HG03354 (cell line): ENCODE measurements around the gene ZSCAN25.
"Not testable (repeated sequence)": the region's sequence is repeated elsewhere in the genome, so short reads cannot be mapped to it uniquely, and the experiment has no call there.

Experiments used
- ATAC-seq: cut with Tn5 transposase; IDR thresholded peaks from one replicate; pipeline ENCODE4 v1.9.1; 2021; ENCODE audit warnings: mild to moderate bottlenecking; ENCODE audit not compliant: unreplicated experiment, poor library complexity, severe bottlenecking

ZSCAN25 gene

GRCh38 chr7:99615989-99616358, 772 bp upstream of the ZSCAN25 start:
- no peak for ATAC-seq

GRCh38 chr7:99617192-99617781, 541 bp downstream of the ZSCAN25 start:
- peak; percentile 42 for ATAC-seq

- ATAC-seq, result no peak
These were observed 2.0 kb downstream of the ZSCAN25 start for GRCh38 chr7:99618726-99619125.

DNA sequence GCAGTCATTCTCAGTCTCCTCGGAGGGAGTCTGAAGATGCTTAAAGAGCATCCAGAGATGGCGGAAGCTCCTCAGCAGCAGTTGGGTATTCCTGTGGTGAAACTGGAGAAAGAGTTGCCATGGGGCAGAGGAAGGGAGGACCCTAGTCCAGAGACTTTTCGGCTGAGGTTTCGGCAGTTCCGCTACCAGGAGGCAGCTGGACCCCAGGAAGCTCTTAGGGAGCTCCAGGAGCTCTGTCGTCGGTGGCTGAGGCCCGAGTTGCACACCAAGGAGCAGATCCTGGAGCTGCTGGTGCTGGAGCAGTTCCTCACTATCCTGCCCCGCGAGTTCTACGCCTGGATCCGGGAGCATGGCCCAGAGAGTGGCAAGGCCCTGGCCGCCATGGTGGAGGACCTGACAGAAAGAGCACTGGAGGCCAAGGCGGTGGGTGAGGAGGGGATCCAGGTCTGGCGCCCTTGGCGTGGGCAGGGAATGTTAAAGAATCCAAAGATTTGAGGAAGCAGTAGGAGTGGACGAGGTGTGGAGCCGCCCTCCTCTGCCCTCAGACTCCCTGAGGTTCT, 2.9 kb downstream of the ZSCAN25 start:
- ATAC-seq, result no peak

DNA sequence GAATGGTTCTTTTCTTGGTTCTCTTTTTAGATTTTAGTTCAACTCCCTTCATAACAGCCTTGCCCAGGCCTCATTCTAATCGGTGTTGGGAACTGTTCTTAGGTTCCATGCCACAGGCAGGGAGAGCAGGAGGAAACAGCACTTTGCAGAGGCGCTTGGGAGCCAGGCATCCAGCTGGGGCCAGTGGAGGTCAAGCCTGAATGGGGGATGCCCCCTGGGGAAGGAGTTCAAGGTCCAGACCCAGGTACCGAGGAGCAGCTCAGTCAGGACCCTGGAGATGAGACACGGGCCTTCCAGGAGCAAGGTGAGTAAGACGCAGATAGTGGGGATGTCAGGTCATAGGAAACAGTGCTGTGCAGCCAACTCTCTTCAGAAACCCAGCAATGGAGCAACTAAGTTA, 4.5 kb downstream of the ZSCAN25 start:
- ATAC-seq, result no peak

GRCh38 chr7:99622596-99622995, 5.8 kb downstream of the ZSCAN25 start:
- no peak for ATAC-seq

DNA sequence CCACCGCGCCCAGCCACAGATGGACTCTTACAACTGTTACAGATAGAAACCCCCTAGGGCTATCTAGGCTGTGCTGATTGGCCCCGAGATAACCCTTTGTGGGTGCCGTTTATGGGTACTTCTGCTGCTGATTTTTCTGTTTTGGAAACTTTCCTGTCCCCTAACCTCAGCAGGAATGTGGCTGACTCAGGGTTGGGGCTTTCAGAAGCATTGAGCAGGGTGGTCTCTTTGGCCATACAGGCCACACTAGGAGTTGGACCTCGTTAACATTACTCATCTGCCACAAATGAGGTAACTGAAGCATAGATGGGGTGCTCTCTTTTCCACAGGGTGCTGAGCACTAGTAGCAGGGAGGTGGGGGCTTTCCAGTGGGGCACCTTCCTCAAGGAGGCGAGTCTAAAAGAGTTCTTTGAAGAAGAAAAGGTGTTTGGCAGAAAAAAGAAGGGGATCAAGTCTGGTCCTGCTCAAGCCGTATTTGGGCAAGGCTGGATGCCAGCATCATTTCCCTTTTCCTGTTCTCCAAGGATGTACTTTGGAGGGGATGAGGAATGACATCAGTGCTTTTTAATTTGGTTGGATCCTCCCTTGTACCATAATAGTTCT, 6.4 kb downstream of the ZSCAN25 start:
- ATAC-seq, result no peak

GRCh38 chr7:99623702-99624447, 7.1 kb downstream of the ZSCAN25 start:
- ATAC-seq, result no peak

DNA sequence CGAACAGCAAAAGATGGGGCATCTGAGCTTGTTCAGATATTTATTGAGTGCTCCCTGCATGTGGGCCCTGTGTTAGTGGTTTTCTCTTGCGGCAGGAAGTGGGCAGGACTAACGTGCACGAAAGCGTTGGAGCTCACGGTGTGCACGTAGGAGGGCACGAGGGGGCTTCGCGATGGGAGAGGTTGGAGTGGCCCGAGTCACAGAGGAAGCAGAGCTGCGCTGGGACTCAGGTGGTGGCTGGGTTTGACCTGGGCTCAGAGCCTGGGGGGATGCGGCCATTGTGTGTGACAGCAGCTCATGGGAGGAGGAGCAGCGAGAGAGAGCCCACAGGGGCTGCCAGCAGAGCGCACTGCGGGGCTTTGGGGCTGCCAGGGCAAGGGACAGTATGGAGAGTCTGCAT, 7.7 kb downstream of the ZSCAN25 start:
- ATAC-seq, result no peak

- ATAC-seq, result no peak
These were observed 8.6 kb downstream of the ZSCAN25 start for GRCh38 chr7:99625321-99625720.

DNA sequence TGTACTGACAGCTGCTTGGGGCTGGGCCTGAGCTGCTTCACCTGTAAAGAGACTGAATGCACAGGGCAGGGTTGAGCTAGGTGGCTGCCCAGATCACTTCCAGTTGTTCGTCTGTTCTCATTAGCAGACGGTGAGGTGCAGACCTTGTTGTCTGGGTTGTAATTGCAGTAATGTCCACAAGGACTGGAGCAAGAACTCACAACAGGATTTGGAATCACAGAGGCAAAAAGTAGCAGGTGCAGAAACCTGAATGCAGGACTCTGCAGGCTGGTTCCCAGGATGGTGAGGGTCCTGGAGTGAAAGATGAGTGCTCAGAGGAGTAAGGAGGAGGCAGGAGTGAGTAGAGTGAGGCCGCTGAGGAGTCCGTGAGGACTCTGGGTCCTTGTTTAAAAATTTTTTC, 9.2 kb downstream of the ZSCAN25 start:
- ATAC-seq, result no peak

DNA sequence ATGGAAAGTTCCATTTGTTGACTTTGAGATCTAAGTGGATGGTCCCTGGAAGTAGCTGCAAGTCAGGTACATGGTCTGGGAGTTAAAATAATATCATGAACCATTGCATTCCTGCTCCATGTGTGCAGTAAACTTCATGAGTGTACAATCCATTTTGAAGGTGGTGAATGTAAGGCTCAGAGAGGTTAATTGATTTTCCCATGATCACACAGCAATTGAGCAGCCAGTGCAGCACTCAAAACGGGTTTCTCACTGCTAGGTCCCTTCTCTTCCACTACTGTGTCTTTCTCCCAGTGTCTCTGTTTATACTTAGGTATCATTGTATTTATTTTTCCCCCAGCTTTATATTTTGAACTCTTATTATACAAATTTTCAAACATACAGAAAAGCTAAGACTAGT, 9.9 kb downstream of the ZSCAN25 start:
- ATAC-seq, result no peak

- ATAC-seq, result no peak
These were observed 10.8 kb downstream of the ZSCAN25 start for GRCh38 chr7:99627513-99627912.

DNA sequence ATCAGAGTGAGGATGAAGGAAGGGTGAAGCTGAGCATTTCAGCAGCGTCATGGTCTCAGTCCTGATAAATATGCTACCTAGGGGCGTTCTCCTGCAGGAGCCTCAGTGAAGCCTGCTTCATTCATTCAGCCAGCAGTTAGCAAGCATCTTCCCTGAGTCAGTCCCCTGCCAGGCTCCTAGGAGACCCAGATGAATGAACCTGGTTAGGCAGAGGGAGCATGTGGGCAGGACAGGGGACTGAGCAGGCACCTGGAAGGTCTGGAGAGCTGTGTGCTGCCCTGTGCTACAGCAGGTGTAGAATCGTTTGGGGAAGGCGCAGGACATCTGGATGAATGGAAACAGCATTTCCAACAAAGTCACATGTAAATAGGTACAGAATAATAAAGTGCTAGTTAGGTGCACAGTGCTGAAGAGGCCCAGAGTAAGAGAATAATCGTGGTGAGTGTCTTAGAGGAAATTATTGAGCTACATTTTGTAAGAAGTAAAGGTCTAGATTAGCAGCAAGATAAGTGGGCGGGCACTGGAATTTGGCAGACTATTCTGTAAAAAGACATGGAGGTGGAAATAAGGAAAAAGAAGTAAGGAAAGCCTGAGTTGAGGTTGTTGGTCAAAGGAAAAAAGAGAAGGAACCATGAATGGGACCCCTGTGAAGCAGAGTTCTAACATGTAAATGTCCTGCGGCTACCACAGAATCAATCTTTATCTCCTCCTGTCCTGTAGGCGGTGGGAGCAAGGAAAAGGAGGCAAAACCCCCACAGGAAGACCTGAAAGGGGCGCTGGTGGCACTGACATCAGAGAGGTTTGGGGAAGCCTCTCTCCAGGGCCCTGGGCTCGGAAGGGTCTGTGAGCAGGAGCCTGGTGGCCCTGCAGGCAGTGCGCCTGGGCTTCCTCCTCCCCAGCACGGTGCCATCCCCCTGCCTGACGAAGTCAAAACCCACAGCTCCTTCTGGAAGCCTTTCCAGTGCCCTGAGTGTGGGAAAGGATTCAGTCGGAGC, 12.0 kb downstream of the ZSCAN25 start:
- no peak for ATAC-seq

DNA sequence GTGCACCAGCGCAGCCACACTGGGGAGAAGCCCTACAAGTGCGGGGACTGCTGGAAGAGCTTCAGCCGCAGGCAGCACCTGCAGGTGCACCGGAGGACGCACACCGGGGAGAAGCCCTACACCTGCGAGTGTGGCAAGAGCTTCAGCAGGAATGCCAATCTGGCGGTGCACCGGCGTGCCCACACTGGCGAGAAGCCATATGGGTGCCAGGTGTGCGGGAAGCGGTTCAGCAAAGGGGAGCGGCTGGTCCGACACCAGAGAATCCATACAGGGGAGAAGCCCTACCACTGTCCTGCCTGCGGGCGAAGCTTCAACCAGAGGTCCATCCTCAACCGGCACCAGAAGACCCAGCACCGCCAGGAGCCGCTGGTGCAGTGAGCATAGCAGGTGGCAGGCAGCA, 12.9 kb downstream of the ZSCAN25 start:
- ATAC-seq, result no peak

DNA sequence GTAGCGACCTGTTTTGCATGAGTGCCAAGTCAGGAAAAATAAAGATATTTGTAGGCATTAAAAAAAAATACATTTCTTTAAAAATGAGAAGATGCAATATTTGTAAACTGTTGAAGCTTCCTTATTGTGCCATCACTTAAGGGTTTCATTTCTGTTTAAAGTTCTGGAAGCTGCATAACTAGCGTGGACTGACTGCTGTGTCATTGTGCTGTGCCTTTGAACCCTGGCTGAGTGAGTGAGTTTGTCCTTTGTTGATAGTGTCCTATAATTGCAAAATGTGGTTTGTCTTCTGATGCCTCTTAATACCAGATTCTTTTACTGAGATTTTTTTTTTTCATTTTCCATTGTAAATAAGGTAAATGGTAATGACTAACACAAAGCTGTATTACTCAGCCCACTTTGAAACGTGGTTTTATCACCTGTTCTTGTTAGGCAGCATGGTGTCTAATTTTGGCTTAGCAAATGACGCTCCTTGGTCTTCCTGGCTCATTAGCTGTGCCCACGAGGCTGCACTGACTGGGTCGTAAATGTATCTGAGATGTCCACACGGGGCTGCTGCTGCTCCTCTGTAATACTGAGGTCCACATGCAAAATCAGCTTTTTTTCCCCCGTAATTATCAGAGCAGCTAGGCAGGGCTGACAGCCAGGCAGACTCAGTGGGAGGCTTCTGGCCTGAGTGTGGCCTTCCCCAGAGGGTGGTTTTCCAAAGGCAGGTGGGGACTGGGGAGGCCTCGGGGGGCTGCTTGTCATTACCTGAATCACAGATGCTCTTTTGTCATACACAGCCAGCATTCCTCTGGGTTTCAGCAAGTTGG, 14.8 kb downstream of the ZSCAN25 start:
- no peak for ATAC-seq

- ATAC-seq, result not testable (repeated sequence)
These were observed 20.7 kb downstream of the ZSCAN25 start for GRCh38 chr7:99637414-99637813.

DNA sequence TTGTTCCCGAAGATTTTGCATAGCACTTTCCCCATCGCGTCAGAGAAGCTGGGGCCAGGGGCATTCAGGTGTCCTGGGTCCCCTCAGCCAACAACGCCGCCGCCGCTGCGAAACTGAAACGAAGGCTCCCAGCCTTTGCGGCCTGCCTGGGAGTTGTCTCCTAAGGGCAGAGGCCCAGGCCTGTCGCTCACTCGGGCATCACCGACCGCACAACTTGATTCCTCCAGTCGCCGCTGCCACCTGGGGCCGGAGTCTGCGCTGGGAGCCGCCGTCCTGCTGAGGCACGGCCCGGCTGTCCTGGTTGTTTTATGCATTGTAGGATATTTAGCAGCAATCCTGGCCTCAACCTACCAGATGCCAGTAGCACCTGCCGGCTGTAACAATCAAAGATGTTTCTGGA, 22.0 kb downstream of the ZSCAN25 start:
- ATAC-seq, result no peak

DNA sequence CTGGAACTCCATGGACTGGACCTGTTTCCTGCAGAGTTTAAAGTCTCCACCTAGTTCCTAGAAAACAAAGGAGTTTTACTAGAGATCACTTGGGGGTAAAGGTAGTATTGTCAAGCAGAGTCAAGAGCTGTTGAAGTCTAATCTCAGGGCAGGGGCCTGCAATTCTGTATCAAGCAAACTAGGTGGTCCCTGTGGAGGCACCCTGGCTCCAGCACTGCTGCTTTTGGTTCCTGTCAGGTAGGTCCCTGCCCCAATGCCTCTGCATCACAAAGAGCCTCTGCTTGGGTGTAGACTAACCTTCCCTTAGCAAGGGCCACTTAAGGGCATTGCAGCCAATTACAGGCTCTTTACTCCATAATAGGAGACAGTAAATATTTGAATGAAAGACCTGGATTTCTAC, 22.5 kb downstream of the ZSCAN25 start:
- no peak for ATAC-seq
